HepG2 (cell line): Measurements from ENCODE around the gene VEGFB. TPM values are rescaled to one million over a fixed set of nuclear protein-coding genes. Genes with fewer than 3 reads are reported as not detected.

Source experiments
- ARID4A ChIP-seq: sonication (generic); formaldehyde crosslinking; IDR thresholded peaks from 2 replicates; pipeline ENCODE4 v1.5.0; 2020; ENCODE audit warnings: mild to moderate bottlenecking, missing genetic modification reagents, borderline replicate concordance
- BHLHE40 ChIP-seq: IDR thresholded peaks from 2 replicates; pipeline ENCODE4 v1.6.1; 2011; ENCODE audit warnings: low read length, improper control_type of control experiment
- ELF3 ChIP-seq: IDR thresholded peaks from 2 replicates; pipeline ENCODE4 v1.6.1; 2016; ENCODE audit warnings: missing genetic modification reagents, missing compliant biosample characterization
- FOXJ3 ChIP-seq: sonication (generic); formaldehyde crosslinking; IDR thresholded peaks from 2 replicates; pipeline ENCODE4 v1.4.0; 2020; ENCODE audit warnings: missing genetic modification reagents, mild to moderate bottlenecking, borderline replicate concordance
- GATA4 ChIP-seq: sonication (generic); IDR thresholded peaks from 2 replicates; pipeline ENCODE4 v1.6.1; 2016; ENCODE audit warnings: antibody characterized with exemption, low read depth, borderline replicate concordance
- NCOA2 ChIP-seq: sonication (generic); formaldehyde crosslinking; IDR thresholded peaks from 2 replicates; pipeline ENCODE4 v1.8.0; 2022; ENCODE audit warnings: inconsistent platforms
- ONECUT2 ChIP-seq: sonication (generic); formaldehyde crosslinking; IDR thresholded peaks from 2 replicates; pipeline ENCODE4 v1.4.0; 2020; ENCODE audit warnings: missing genetic modification reagents
- RXRA ChIP-seq: sonication (generic); formaldehyde crosslinking; IDR thresholded peaks from 2 replicates; pipeline ENCODE4 v1.5.1; 2020; ENCODE audit warnings: missing genetic modification reagents
- SOX6 ChIP-seq, 2 experiments: fragments of 450-650 bp in 1 of 2; sonication (generic) in 1 of 2; formaldehyde crosslinking in 1 of 2; IDR thresholded peaks; 2 replicates each; pipeline versions ENCODE4 v1.4.0 to v1.6.1; 2017 to 2020; ENCODE audit warnings: antibody characterized with exemption in 1 of 2, mild to moderate bottlenecking in 1 of 2, missing genetic modification reagents in 1 of 2
- TCF12 ChIP-seq, 2 experiments: fragments of 450-650 bp in 1 of 2; sonication (generic) in 1 of 2; formaldehyde crosslinking in 1 of 2; IDR thresholded peaks; 2 replicates each; pipeline versions ENCODE4 v1.6.1 to v1.8.0; 2017 to 2022; ENCODE audit warnings: antibody characterized with exemption in 1 of 2, mild to moderate bottlenecking in 1 of 2, missing genetic modification reagents in 1 of 2, moderate library complexity in 1 of 2
- USF2 ChIP-seq, 2 experiments: sonication (generic) in 1 of 2; formaldehyde crosslinking in 1 of 2; IDR thresholded peaks; 2 replicates each; pipeline versions ENCODE4 v1.5.1 to v1.6.1; 2011 to 2020; ENCODE audit warnings: borderline replicate concordance in 1 of 2, low read depth in 1 of 2, low read length in 1 of 2, mild to moderate bottlenecking in 1 of 2, missing genetic modification reagents in 1 of 2, moderate library complexity in 1 of 2
- YEATS2 ChIP-seq: sonication (generic); formaldehyde crosslinking; IDR thresholded peaks from 2 replicates; pipeline ENCODE4 v1.4.0; 2020; ENCODE audit warnings: missing genetic modification reagents, borderline replicate concordance
- ZHX2 ChIP-seq, 2 experiments: sonication (generic) in 1 of 2; formaldehyde crosslinking in 1 of 2; IDR thresholded peaks; 2 replicates each; pipeline versions ENCODE4 v1.6.1 to v1.9.0; 2014 to 2022; ENCODE audit warnings: antibody characterized with exemption in 1 of 2, borderline replicate concordance in 1 of 2, inconsistent platforms in 1 of 2, low read depth in 1 of 2, missing genetic modification reagents in 1 of 2
- ZMYM3 ChIP-seq: sonication (generic); formaldehyde crosslinking; IDR thresholded peaks from 2 replicates; pipeline ENCODE4 v1.5.1; 2020; ENCODE audit warnings: mild to moderate bottlenecking, missing genetic modification reagents
- polyA plus RNA-seq, 8 experiments: library from polyadenylated mRNA; depleted of rRNA in 3 of 8; stranded (reverse) in 7 of 8; unstranded in 1 of 8; fragments of >200 nt; fragmentation: Illumina TruSeq in 4 of 8; extraction: Trizol in 4 of 8; gene quantifications; 2 replicates each; pipeline versions ENCODE4 v1.2.1 to v1.2.3, GENCODE V29; 2011 to 2016; ENCODE audit warnings: low read depth in 4 of 8, missing spikeins in 1 of 8, mixed read lengths in 1 of 8; ENCODE audit not compliant: insufficient read depth in 1 of 8
- total RNA-seq, 5 experiments: library from RNA; depleted of rRNA; stranded (reverse); fragments of >200 nt; fragmentation: Illumina TruSeq; extraction: Trizol; gene quantifications; 2 replicates each; pipeline ENCODE4 v1.2.3, GENCODE V29; 2016; ENCODE audit warnings: low read depth in 1 of 5

Gene VEGFB
- total and polyA plus RNA-seq, 2 of the 13 experiments (the other 11 are each of a cell fraction or from before 2014, with no cell fraction given), result 9.0 to 11.3 TPM

GRCh38 chr11:64269540-64270220, 35.3 kb downstream of the VEGFB start (continued):
- TF ChIP-seq ZHX2 (IDR thresholded peaks at IDR 0.05; ENCODE audit: low read depth) (peak; percentile 97), ZHX2 (CRISPR knock-in tag; IDR thresholded peaks at IDR 0.05; ENCODE audit: borderline replicate concordance) (no peak; the same call in 1 of the 2 replicates), ZMYM3 (CRISPR knock-in tag) (no peak), ELF3 (CRISPR knock-in tag) (peak; percentile 52; the same call in 1 of the 2 replicates), USF2 (IDR thresholded peaks at IDR 0.05; ENCODE audit: low read depth, low read length) (no peak), USF2 (CRISPR knock-in tag; IDR thresholded peaks at IDR 0.05; ENCODE audit: borderline replicate concordance) (peak; percentile 51; the same call in 1 of the 2 replicates), FOXJ3 (peak; percentile 66; the same call in 1 of the 2 replicates), NCOA2 (CRISPR knock-in tag) (peak; percentile 53), TCF12 (IDR thresholded peaks at IDR 0.05) (no peak), TCF12 (CRISPR knock-in tag; IDR thresholded peaks at IDR 0.05) (no peak), GATA4 (no peak), ONECUT2 (CRISPR knock-in tag) (no peak), YEATS2 (CRISPR knock-in tag) (peak; percentile 92; the same call in 1 of the 2 replicates), SOX6 (IDR thresholded peaks at IDR 0.05) (no peak), SOX6 (CRISPR knock-in tag; IDR thresholded peaks at IDR 0.05) (peak; percentile 39; the same call in 1 of the 2 replicates), ARID4A (CRISPR knock-in tag) (peak; percentile 79; the same call in 1 of the 2 replicates), BHLHE40 (no peak), RXRA (CRISPR knock-in tag) (peak; percentile 96)
